ENCODE data around the gene CREB1. TPM values are rescaled to one million over a fixed set of nuclear protein-coding genes. Genes with fewer than 3 reads are reported as not detected.
"Not testable (repeated sequence)": the region's sequence is repeated elsewhere in the genome, so short reads cannot be mapped to it uniquely, and the experiment has no call there.

The CREB1 gene
- total and polyA plus RNA-seq, 4 donors = 5.4 to 79.6 (median 35.1) TPM

DNA sequence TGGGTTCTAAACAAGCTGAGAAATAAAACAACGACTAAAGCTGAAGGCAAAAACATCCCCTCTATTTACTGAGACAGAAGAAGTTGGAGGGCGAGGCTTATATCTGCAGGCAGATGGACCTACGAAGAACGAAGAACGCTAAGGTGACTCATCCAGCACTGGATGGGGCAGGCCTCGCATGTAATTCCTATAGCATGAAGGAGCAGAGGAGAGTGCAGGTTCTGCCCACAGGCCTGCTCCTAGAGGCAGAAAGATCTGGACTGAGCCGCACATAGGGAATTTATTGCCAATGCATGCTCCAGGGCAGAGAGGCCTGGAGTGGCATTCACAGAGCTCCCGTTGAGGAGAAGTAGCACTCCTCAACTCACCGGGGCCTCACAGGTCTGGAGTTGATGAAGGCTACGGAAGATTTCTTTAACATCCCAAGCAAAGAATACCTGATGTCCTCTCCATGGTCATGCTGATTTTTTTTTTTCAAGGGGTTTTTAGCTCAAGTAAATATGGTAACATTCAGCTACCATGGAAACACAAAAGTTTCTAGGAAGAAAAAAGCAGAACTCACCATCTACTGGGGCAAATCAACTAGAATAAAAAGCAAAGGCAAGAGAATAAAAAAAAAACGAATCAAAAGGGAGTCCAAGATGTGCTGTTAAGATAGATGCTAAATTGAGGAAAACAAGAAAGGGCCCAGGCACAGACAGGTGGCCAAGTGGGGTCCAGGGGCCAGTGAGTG lies 105.9 kb downstream of the CREB1 start:
- Histone ChIP-seq H3K4me1 (ENCODE audit: control insufficient read depth in 5 of 5, insufficient read depth in 5 of 5, low read length in 5 of 5) (peaks cover 0 to 2% (median 0%) of the 10 kb centered on the region in 5 donors), H3K36me3 (ENCODE audit: control insufficient read depth in 4 of 4, insufficient read depth in 4 of 4, low read length in 4 of 4) (no peaks in the 10 kb centered on the region), H3K4me3 (no peak overlapping the region), H3K27me3 (ENCODE audit: control insufficient read depth in 3 of 3, insufficient read depth in 3 of 3, low read length in 2 of 3) (no peaks in the 10 kb centered on the region), H3K9me3 (ENCODE audit: control insufficient read depth in 4 of 4, insufficient read depth in 3 of 4, low read length in 3 of 4) (peaks cover 0 to 3% (median under 1%) of the 10 kb centered on the region in 4 donors), H3K27ac (ENCODE audit: low read depth in 1 of 2, low read length in 1 of 2) (no peak overlapping the region), H3K9ac (ENCODE audit: insufficient read depth in 1 of 2, low read length in 2 of 2) (no peak overlapping the region)
- 82 to 87% methylated on average over 11 of the region's 11 CpGs for WGBS, 2 donors
- ATAC-seq (ENCODE audit: insufficient read depth, low FRiP score) (no peak), DNase-seq (no peak)
- TF ChIP-seq, protein P1, sequence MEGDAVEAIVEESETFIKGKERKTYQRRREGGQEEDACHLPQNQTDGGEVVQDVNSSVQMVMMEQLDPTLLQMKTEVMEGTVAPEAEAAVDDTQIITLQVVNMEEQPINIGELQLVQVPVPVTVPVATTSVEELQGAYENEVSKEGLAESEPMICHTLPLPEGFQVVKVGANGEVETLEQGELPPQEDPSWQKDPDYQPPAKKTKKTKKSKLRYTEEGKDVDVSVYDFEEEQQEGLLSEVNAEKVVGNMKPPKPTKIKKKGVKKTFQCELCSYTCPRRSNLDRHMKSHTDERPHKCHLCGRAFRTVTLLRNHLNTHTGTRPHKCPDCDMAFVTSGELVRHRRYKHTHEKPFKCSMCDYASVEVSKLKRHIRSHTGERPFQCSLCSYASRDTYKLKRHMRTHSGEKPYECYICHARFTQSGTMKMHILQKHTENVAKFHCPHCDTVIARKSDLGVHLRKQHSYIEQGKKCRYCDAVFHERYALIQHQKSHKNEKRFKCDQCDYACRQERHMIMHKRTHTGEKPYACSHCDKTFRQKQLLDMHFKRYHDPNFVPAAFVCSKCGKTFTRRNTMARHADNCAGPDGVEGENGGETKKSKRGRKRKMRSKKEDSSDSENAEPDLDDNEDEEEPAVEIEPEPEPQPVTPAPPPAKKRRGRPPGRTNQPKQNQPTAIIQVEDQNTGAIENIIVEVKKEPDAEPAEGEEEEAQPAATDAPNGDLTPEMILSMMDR (IDR thresholded peaks at IDR 0.05; ENCODE audit: control extremely low read depth, extremely low read depth) = no peak

DNA sequence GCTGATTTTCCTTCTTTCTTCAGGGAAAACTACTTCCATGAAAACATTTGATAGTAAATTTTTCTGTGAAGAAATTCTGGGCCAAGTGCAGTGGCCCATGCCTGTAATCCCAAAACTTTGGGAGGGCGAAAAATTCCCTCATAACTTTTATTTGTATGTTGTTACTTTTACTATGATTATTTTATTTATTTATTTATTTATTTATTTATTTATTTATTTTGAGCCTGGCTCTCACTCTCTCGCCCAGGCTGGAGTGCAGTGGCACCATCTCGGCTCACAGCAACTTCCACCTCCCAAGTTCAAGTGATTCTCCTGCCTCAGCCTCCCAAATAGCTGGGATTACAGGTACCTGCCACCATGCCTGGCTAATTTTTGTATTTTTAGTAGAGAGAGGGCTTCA lies 109.5 kb downstream of the CREB1 start:
- not testable (repeated sequence) for H3K27ac ChIP-seq (ENCODE audit: low read depth in 1 of 2, low read length in 1 of 2); H3K9me3 ChIP-seq (ENCODE audit: control insufficient read depth in 4 of 4, insufficient read depth in 3 of 4, low read length in 3 of 4); H3K36me3 ChIP-seq (ENCODE audit: control insufficient read depth in 4 of 4, insufficient read depth in 4 of 4, low read length in 4 of 4); DNase-seq; H3K4me1 ChIP-seq (ENCODE audit: control insufficient read depth in 5 of 5, insufficient read depth in 5 of 5, low read length in 5 of 5); H3K4me3 ChIP-seq; ATAC-seq (ENCODE audit: insufficient read depth, low FRiP score); H3K9ac ChIP-seq (ENCODE audit: insufficient read depth in 1 of 2, low read length in 2 of 2); H3K27me3 ChIP-seq (ENCODE audit: control insufficient read depth in 3 of 3, insufficient read depth in 3 of 3, low read length in 2 of 3)
- 96 to 98% methylated on average over 3 of the region's 3 CpGs for WGBS, 2 donors

DNA sequence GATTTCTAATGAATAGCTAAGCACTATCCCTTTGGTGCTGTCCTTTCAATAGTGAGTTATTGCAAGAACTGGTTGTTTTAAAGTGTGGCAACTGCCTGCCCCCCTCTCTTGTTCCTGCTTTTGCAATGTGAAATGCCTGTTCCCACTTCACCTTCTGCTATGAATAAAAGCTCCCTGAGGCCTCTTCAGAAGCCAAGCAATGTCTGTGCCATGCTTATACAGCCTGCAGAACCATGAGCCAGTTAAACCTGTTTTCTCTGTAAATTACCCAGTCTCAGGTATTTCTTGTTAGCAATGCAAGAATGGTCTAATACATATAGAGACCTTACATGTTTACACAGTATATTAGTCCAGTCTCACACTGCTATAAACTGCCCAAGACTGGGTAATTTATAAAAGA lies 110.4 kb downstream of the CREB1 start:
- TF ChIP-seq, protein P1 (IDR thresholded peaks at IDR 0.05; ENCODE audit: control extremely low read depth, extremely low read depth) = no peak
- no peak overlapping the region for H3K9ac ChIP-seq (ENCODE audit: insufficient read depth in 1 of 2, low read length in 2 of 2)
- no peaks in the 10 kb centered on the region for H3K4me1 ChIP-seq (ENCODE audit: control insufficient read depth in 5 of 5, insufficient read depth in 5 of 5, low read length in 5 of 5)
- H3K4me3 ChIP-seq = no peak overlapping the region
- no peaks in the 10 kb centered on the region for H3K27me3 ChIP-seq (ENCODE audit: control insufficient read depth in 3 of 3, insufficient read depth in 3 of 3, low read length in 2 of 3)
- DNase-seq = no peak
- H3K36me3 ChIP-seq (ENCODE audit: control insufficient read depth in 4 of 4, insufficient read depth in 4 of 4, low read length in 4 of 4) = no peaks in the 10 kb centered on the region
- ATAC-seq (ENCODE audit: insufficient read depth, low FRiP score) = no peak
- peaks cover 0 to 3% (median under 1%) of the 10 kb centered on the region in 4 donors for H3K9me3 ChIP-seq (ENCODE audit: control insufficient read depth in 4 of 4, insufficient read depth in 3 of 4, low read length in 3 of 4)
- H3K27ac ChIP-seq (ENCODE audit: low read depth in 1 of 2, low read length in 1 of 2) = no peak overlapping the region

GRCh38 chr2:207640661-207641060 lies 110.9 kb downstream of the CREB1 start:
- ATAC-seq (ENCODE audit: insufficient read depth, low FRiP score) (no peak), DNase-seq (no peak)
- H3K4me3 ChIP-seq = no peak overlapping the region
- WGBS, 2 donors = 76 to 79% methylated on average over 1 of the region's 1 CpG
- no peaks in the 10 kb centered on the region for H3K4me1 ChIP-seq (ENCODE audit: control insufficient read depth in 5 of 5, insufficient read depth in 5 of 5, low read length in 5 of 5)
- no peak overlapping the region for H3K27ac ChIP-seq (ENCODE audit: low read depth in 1 of 2, low read length in 1 of 2)
- H3K9me3 ChIP-seq (ENCODE audit: control insufficient read depth in 4 of 4, insufficient read depth in 3 of 4, low read length in 3 of 4) = peaks cover 0 to 3% (median under 1%) of the 10 kb centered on the region in 4 donors
- TF ChIP-seq, protein P1 (IDR thresholded peaks at IDR 0.05; ENCODE audit: control extremely low read depth, extremely low read depth) = no peak
- no peak overlapping the region for H3K9ac ChIP-seq (ENCODE audit: insufficient read depth in 1 of 2, low read length in 2 of 2)
- no peaks in the 10 kb centered on the region for H3K27me3 ChIP-seq (ENCODE audit: control insufficient read depth in 3 of 3, insufficient read depth in 3 of 3, low read length in 2 of 3)
- no peaks in the 10 kb centered on the region for H3K36me3 ChIP-seq (ENCODE audit: control insufficient read depth in 4 of 4, insufficient read depth in 4 of 4, low read length in 4 of 4)
